HL-60 (cell line): ENCODE data around the gene BAD.

Experiments used
- DNase-seq, 2 experiments: peaks; one replicate each; pipeline ENCODE4 v3.0.0-alpha.2; 2010 to 2020; ENCODE audit warnings: low read depth in 1 of 2, low spot score in 1 of 2
- H3K27ac ChIP-seq: fragments of 250-450 bp; sonication (Bioruptor Pico); replicated peaks from 2 replicates; pipeline ENCODE4 v1.5.1; 2020; ENCODE audit warnings: mild to moderate bottlenecking, moderate library complexity
- H3K27me3 ChIP-seq: fragments of 250-450 bp; sonication (Bioruptor Pico); 2 replicates; pipeline ENCODE4 v1.5.1; 2021; ENCODE audit warnings: mild to moderate bottlenecking, moderate library complexity; ENCODE audit not compliant: insufficient read depth, poor library complexity, severe bottlenecking
- H3K4me3 ChIP-seq: replicated peaks from 2 replicates; pipeline ENCODE4 v1.5.1; 2011; ENCODE audit warnings: mild to moderate bottlenecking, control low read depth, low read length; ENCODE audit not compliant: insufficient read depth
- GABPA ChIP-seq: IDR thresholded peaks from 2 replicates; pipeline ENCODE4 v1.6.1; 2012; ENCODE audit warnings: low read depth
- POLR2AphosphoS5 ChIP-seq: IDR thresholded peaks from 2 replicates; pipeline ENCODE4 v1.6.1; 2012; ENCODE audit warnings: low read depth
- SPI1 ChIP-seq: IDR thresholded peaks from 2 replicates; pipeline ENCODE4 v1.6.1; 2012; ENCODE audit warnings: low read depth, mild to moderate bottlenecking, borderline replicate concordance
- TF ChIP-seq, protein P1 (sequence below): IDR thresholded peaks from 2 replicates; pipeline ENCODE4 v1.6.1; 2012; ENCODE audit warnings: low read depth; ENCODE audit not compliant: insufficient replicate concordance
- TF ChIP-seq, protein P2 (sequence below): IDR thresholded peaks from one replicate; pipeline ENCODE4 v1.5.1; 2011; ENCODE audit warnings: low read length, control low read depth, inconsistent platforms; ENCODE audit not compliant: insufficient read depth

Gene BAD

DNA sequence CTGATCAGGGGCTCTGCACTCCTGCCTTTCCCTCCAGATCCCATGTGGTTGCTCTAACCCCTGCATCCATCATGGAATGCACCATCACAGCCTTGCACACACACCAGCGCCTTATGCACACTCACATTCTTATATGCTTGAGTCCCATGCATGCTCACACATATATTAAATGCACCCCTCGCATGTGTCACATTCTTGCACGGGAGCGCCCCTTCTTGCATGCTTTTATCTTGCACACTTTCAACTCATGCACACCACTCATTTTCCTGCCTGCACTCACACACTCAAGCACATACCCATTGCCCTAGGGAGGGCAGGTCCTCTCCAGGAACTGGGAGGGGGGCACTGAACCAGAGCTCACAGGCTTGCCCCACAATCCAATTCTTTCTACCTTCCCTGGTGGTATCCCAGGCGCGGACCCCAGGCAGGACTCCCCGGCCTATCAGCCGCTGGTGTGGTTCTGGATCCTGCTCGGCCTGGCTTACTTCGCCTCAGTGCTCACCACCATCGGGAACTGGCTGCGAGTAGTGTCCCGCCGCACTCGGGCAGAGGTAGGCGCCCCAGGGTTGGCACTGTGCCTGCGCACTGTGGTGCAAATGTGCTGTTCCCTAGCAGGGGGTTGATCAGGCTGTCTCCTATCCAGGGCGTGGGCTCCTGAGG lies 13.4 kb upstream of the BAD start:
- H3K27ac ChIP-seq = no peak overlapping the region
- no peak overlapping the region for H3K4me3 ChIP-seq
- TF ChIP-seq, protein P1, sequence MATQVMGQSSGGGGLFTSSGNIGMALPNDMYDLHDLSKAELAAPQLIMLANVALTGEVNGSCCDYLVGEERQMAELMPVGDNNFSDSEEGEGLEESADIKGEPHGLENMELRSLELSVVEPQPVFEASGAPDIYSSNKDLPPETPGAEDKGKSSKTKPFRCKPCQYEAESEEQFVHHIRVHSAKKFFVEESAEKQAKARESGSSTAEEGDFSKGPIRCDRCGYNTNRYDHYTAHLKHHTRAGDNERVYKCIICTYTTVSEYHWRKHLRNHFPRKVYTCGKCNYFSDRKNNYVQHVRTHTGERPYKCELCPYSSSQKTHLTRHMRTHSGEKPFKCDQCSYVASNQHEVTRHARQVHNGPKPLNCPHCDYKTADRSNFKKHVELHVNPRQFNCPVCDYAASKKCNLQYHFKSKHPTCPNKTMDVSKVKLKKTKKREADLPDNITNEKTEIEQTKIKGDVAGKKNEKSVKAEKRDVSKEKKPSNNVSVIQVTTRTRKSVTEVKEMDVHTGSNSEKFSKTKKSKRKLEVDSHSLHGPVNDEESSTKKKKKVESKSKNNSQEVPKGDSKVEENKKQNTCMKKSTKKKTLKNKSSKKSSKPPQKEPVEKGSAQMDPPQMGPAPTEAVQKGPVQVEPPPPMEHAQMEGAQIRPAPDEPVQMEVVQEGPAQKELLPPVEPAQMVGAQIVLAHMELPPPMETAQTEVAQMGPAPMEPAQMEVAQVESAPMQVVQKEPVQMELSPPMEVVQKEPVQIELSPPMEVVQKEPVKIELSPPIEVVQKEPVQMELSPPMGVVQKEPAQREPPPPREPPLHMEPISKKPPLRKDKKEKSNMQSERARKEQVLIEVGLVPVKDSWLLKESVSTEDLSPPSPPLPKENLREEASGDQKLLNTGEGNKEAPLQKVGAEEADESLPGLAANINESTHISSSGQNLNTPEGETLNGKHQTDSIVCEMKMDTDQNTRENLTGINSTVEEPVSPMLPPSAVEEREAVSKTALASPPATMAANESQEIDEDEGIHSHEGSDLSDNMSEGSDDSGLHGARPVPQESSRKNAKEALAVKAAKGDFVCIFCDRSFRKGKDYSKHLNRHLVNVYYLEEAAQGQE = no peak
- TF ChIP-seq, protein P2, sequence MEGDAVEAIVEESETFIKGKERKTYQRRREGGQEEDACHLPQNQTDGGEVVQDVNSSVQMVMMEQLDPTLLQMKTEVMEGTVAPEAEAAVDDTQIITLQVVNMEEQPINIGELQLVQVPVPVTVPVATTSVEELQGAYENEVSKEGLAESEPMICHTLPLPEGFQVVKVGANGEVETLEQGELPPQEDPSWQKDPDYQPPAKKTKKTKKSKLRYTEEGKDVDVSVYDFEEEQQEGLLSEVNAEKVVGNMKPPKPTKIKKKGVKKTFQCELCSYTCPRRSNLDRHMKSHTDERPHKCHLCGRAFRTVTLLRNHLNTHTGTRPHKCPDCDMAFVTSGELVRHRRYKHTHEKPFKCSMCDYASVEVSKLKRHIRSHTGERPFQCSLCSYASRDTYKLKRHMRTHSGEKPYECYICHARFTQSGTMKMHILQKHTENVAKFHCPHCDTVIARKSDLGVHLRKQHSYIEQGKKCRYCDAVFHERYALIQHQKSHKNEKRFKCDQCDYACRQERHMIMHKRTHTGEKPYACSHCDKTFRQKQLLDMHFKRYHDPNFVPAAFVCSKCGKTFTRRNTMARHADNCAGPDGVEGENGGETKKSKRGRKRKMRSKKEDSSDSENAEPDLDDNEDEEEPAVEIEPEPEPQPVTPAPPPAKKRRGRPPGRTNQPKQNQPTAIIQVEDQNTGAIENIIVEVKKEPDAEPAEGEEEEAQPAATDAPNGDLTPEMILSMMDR = no peak
- TF ChIP-seq POLR2AphosphoS5 (no peak), GABPA (no peak), SPI1 (no peak)
- peaks cover 74% of the 10 kb centered on the region for H3K27me3 ChIP-seq
- DNase-seq = peak in 1 of 2 experiments; percentile 69

DNA sequence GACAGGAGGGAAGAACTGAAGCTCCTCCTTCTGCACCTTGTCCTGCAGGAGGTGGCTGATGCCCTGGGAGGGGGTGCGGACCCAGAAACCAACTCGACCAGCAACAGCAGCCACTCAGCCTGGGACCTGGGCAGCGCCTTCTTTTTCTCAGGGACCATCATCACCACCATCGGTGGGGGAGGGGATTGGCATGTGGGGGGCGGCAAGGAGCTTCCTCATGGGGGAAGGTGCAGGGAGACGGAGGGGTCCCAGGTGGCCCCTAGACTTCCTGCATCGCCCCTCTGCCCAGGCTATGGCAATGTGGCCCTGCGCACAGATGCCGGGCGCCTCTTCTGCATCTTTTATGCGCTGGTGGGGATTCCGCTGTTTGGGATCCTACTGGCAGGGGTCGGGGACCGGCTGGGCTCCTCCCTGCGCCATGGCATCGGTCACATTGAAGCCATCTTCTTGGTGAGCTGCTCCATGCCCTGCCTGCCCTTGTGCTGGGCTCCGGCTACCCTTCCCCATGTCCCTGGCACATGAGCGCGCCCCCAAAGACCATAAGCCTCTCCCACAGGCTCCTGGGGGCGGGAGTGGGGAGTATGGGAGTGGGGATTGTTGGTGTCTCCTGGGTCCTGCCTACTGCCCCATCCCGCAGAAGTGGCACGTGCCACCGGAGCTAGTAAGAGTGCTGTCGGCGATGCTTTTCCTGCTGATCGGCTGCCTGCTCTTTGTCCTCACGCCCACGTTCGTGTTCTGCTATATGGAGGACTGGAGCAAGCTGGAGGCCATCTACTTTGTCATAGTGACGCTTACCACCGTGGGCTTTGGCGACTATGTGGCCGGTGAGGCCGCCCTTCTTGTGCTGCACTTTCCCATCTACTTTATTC lies 12.6 kb upstream of the BAD start:
- TF ChIP-seq SPI1 (no peak), GABPA (no peak), POLR2AphosphoS5 (no peak)
- TF ChIP-seq, protein P2 = no peak
- TF ChIP-seq, protein P1 = no peak
- H3K27me3 ChIP-seq = peaks cover 81% of the 10 kb centered on the region
- no peak overlapping the region for H3K4me3 ChIP-seq
- no peak overlapping the region for H3K27ac ChIP-seq
- no peak for DNase-seq

DNA sequence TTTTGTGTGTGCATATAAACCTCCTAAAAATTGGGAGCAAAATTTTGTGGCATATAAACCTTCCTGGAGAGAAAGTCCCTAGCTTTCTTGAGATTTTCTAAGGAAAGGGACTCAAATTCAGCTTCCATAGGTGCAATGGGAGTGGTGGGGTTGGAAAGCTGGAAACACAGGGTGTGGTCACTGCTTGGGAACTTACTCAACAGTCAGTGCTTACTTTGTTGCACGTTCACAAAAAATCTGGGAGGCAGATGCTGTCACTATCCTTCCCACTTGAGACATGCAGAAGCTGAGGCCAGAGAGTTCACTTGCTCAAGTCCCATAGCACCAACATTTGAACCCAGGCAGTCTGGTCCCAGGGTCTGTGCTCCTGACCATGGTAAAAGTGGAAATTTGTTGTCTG lies 11.8 kb upstream of the BAD start:
- H3K27ac ChIP-seq = no peak overlapping the region
- no peak for TF ChIP-seq SPI1
- TF ChIP-seq, protein P1 = no peak
- no peak for TF ChIP-seq GABPA
- TF ChIP-seq POLR2AphosphoS5 = no peak
- TF ChIP-seq, protein P2 = no peak
- no peak overlapping the region for H3K4me3 ChIP-seq
- peaks cover 82% of the 10 kb centered on the region for H3K27me3 ChIP-seq
- DNase-seq = no peak
